SU-DHL-6 (cell line): ENCODE measurements around the gene MTMR10.

Source experiments
- H2AFZ ChIP-seq: fragments of 200-600 bp; sonication (generic); 2 replicates; pipeline ENCODE4 v1.6.1; 2014; ENCODE audit warnings: low read depth, mild to moderate bottlenecking, moderate library complexity, mixed read lengths, antibody characterized with exemption, low read length; ENCODE audit not compliant: severe bottlenecking
- H3F3A ChIP-seq: fragments of 200-600 bp; shearing (Covaris generic); 2 replicates; pipeline ENCODE4 v1.6.0; 2016; ENCODE audit warnings: antibody characterized with exemption, mild to moderate bottlenecking; ENCODE audit not compliant: insufficient read depth
- H3K27ac ChIP-seq: fragments of 200-600 bp; sonication (generic); 2 replicates; pipeline ENCODE4 v1.5.1; 2016; ENCODE audit warnings: low read depth, mild to moderate bottlenecking, low read length, moderate library complexity, mixed read lengths
- H3K27me3 ChIP-seq: fragments of 200-600 bp; sonication (generic), shearing (Covaris generic); 2 replicates; pipeline ENCODE4 v1.6.0; 2014; ENCODE audit warnings: mild to moderate bottlenecking, low read length
- H3K36me3 ChIP-seq: fragments of 200-600 bp; sonication (generic); 2 replicates; pipeline ENCODE4 v1.6.1; 2014; ENCODE audit warnings: mild to moderate bottlenecking, low read length, mixed read lengths
- H3K4me2 ChIP-seq: fragments of 300-600, 200-600 bp; shearing (Covaris generic), sonication (generic); 2 replicates; pipeline ENCODE4 v1.6.0; 2014; ENCODE audit warnings: low read length, low read depth, mild to moderate bottlenecking; ENCODE audit not compliant: poor library complexity, severe bottlenecking
- H3K4me3 ChIP-seq: fragments of 200-600 bp; sonication (generic); 2 replicates; pipeline ENCODE4 v1.5.1; 2014; ENCODE audit warnings: antibody characterized with exemption, low read length, mild to moderate bottlenecking, mixed read lengths; ENCODE audit not compliant: insufficient read depth, poor library complexity, severe bottlenecking
- H3K79me2 ChIP-seq: fragments of 200-600 bp; sonication (generic); 2 replicates; pipeline ENCODE4 v1.6.1; 2014; ENCODE audit warnings: mild to moderate bottlenecking, low read length, moderate library complexity; ENCODE audit not compliant: insufficient read depth
- H3K9ac ChIP-seq: fragments of 200-600 bp; sonication (generic); 2 replicates; pipeline ENCODE4 v1.7.0; 2014; ENCODE audit warnings: mild to moderate bottlenecking, low read length
- H3K9me2 ChIP-seq: fragments of 200-600 bp; sonication (generic); replicated peaks from 2 replicates; pipeline ENCODE4 v1.6.1; 2014; ENCODE audit warnings: low read length; ENCODE audit not compliant: insufficient read depth
- H3K9me3 ChIP-seq: fragments of 200-600 bp; sonication (generic); 2 replicates; pipeline ENCODE4 v1.6.1; 2014; ENCODE audit warnings: low read length, mixed read lengths; ENCODE audit not compliant: insufficient read depth
- H4K20me1 ChIP-seq: fragments of 200-600 bp; sonication (generic); 2 replicates; pipeline ENCODE4 v1.6.1; 2014; ENCODE audit warnings: low read depth, mild to moderate bottlenecking, antibody characterized with exemption, low read length, moderate library complexity, mixed read lengths
- EZH2phosphoT487 ChIP-seq: fragments of 200-600 bp; sonication (generic), shearing (Covaris generic); conservative IDR thresholded peaks from 2 replicates; pipeline ENCODE4 v1.6.1; 2018; ENCODE audit warnings: mild to moderate bottlenecking, antibody characterized with exemption, low read length, moderate library complexity, mixed read lengths
- TF ChIP-seq, protein P1 (sequence below): fragments of 200-600 bp; sonication (generic); IDR thresholded peaks from one replicate; pipeline ENCODE4 v1.5.1; 2017; ENCODE audit warnings: antibody characterized with exemption, mild to moderate bottlenecking, low read length, moderate library complexity; ENCODE audit not compliant: insufficient read depth, poor library complexity, severe bottlenecking

Gene MTMR10

DNA sequence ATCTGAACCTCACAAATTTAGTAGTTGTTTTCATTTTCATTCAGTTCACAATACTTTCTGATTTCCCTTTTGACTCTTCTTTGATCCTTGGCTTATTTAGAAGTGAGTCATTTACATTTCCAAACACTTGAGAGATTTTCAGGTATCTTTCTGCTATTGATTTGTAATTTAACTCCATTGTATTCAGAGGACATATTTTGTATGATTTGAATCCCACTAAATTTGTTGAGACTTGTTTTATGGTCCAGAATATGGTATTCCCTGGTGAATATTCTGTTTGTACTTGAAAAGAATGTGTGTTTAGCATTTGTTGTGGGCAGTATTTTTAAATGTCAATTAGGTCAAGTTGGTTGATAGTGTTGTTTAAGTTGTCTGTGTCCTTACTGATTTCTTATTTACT is 58.1 kb downstream of the MTMR10 start:
- Histone ChIP-seq H3K27ac (no peak overlapping the region), H3K9me3 (no peaks in the 10 kb centered on the region), H3K27me3 (no peaks in the 10 kb centered on the region), H3K4me2 (no peak overlapping the region), H2AFZ (no peak overlapping the region), H3K9me2 (no peaks in the 10 kb centered on the region), H3K4me3 (no peak overlapping the region), H3K79me2 (no peaks in the 10 kb centered on the region), H4K20me1 (no peaks in the 10 kb centered on the region), H3K36me3 (no peaks in the 10 kb centered on the region; the same call in 1 of the 2 replicates), H3K9ac (no peak overlapping the region), H3F3A (no peaks in the 10 kb centered on the region)
- TF ChIP-seq, protein P1, sequence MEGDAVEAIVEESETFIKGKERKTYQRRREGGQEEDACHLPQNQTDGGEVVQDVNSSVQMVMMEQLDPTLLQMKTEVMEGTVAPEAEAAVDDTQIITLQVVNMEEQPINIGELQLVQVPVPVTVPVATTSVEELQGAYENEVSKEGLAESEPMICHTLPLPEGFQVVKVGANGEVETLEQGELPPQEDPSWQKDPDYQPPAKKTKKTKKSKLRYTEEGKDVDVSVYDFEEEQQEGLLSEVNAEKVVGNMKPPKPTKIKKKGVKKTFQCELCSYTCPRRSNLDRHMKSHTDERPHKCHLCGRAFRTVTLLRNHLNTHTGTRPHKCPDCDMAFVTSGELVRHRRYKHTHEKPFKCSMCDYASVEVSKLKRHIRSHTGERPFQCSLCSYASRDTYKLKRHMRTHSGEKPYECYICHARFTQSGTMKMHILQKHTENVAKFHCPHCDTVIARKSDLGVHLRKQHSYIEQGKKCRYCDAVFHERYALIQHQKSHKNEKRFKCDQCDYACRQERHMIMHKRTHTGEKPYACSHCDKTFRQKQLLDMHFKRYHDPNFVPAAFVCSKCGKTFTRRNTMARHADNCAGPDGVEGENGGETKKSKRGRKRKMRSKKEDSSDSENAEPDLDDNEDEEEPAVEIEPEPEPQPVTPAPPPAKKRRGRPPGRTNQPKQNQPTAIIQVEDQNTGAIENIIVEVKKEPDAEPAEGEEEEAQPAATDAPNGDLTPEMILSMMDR: no peak
- TF ChIP-seq EZH2phosphoT487: no peak

DNA sequence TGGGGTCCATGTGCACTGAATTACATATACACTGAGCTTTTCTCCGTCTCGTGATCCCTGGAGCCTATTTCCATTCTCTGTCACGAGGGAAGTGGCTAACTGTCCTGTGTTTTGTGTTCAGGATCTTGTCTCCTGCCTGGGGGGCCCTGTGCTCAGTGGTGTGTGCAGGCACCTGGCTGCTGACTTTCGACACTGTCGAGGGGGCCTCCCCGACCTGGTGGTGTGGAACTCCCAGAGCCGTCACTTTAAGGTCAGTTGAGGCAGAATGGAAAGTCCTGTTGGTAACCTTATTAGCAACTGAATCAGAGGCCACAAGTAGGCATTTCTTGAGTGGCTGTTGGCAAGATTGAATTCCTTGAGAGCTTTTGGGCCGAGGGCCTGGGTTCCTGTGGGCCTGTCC is 61.0 kb downstream of the MTMR10 start:
- Histone ChIP-seq H2AFZ (no peak overlapping the region), H3K36me3 (no peaks in the 10 kb centered on the region), H3K9ac (no peak overlapping the region), H3K9me2 (no peaks in the 10 kb centered on the region), H3K4me2 (no peak overlapping the region), H3F3A (no peaks in the 10 kb centered on the region), H3K4me3 (no peak overlapping the region), H3K79me2 (no peaks in the 10 kb centered on the region), H3K9me3 (no peaks in the 10 kb centered on the region), H3K27ac (no peak overlapping the region), H4K20me1 (no peaks in the 10 kb centered on the region), H3K27me3 (no peaks in the 10 kb centered on the region)
- TF ChIP-seq, protein P1: no peak
- TF ChIP-seq EZH2phosphoT487: no peak

DNA sequence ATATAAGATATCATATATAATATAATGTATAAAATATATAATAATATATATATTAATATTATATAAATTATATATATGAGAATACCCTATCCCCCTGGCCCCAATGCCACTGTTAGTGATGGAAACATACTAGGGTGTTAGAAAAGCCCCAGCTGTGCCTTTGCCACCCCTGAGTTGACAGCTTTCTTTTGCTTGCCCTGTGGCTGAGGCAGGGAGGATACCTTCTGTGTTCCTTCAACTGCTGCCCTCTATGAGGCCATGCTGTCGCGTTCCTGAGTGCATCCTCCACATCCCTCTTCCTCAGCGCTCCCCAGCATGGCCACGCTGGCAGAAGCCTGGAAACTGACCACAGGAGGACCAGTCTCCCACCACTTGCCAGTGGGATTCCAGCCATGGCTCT is 61.4 kb downstream of the MTMR10 start:
- no peak overlapping the region for H3K27ac ChIP-seq
- no peak overlapping the region for H3K4me3 ChIP-seq
- no peak overlapping the region for H2AFZ ChIP-seq
- TF ChIP-seq, protein P1: no peak
- TF ChIP-seq EZH2phosphoT487: no peak
- no peak overlapping the region for H3K9ac ChIP-seq
- no peaks in the 10 kb centered on the region for H3K79me2 ChIP-seq
- H3K4me2 ChIP-seq: no peak overlapping the region
- H3F3A ChIP-seq: no peaks in the 10 kb centered on the region
- H3K9me3 ChIP-seq: no peaks in the 10 kb centered on the region
- no peaks in the 10 kb centered on the region for H3K27me3 ChIP-seq
- no peaks in the 10 kb centered on the region for H3K9me2 ChIP-seq
- no peaks in the 10 kb centered on the region for H3K36me3 ChIP-seq
- no peaks in the 10 kb centered on the region for H4K20me1 ChIP-seq

DNA sequence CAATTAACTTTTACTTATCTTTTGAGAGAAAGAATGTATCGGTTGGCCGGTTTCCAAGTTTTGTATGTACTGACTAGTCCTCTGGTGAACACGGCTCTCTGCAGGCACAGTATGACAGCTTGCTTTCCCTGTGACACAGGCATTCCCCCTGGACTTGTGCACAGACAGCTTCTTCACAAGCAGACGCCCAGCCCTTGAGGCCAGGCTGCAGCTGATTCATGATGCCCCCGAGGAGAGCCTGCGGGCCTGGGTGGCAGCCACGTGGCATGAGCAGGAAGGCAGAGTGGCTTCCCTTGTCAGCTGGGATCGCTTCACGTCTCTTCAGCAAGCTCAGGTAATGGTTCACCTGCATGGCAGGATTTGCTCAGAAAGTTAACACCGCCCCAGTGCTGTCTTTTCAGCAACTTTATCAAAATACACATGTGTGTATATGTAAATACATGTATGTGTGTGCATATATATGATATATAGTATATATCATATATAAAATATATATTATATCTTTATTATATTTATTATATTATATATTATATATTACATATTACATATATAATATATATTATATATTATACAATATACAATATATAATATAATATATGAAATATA is 62.3 kb downstream of the MTMR10 start:
- no peak overlapping the region for H2AFZ ChIP-seq
- no peaks in the 10 kb centered on the region for H3K9me2 ChIP-seq
- H3K4me3 ChIP-seq: no peak overlapping the region
- H3K36me3 ChIP-seq: no peaks in the 10 kb centered on the region
- H4K20me1 ChIP-seq: no peaks in the 10 kb centered on the region
- H3K9me3 ChIP-seq: no peaks in the 10 kb centered on the region
- no peaks in the 10 kb centered on the region for H3F3A ChIP-seq
- no peaks in the 10 kb centered on the region for H3K79me2 ChIP-seq
- H3K4me2 ChIP-seq: no peak overlapping the region
- no peak overlapping the region for H3K9ac ChIP-seq
- no peak overlapping the region for H3K27ac ChIP-seq
- no peaks in the 10 kb centered on the region for H3K27me3 ChIP-seq
- TF ChIP-seq EZH2phosphoT487: no peak
- TF ChIP-seq, protein P1: no peak
